ENCODE data around the gene ZNRF2. TPM values are rescaled to one million over a fixed set of nuclear protein-coding genes. Genes with fewer than 3 reads are reported as not detected.
"Not testable (repeated sequence)": the region's sequence is repeated elsewhere in the genome, so short reads cannot be mapped to it uniquely, and the experiment has no call there.

The ZNRF2 gene
- total RNA-seq, 4 donors from 2014 or later = 31.4 to 42.5 (median 39.2) TPM

- no peak for DNase-seq (ENCODE audit: low spot score in 2 of 2)
- no peak overlapping the region for H3K4me3 ChIP-seq
- H3K27ac ChIP-seq = no peak overlapping the region
- no peaks in the 10 kb centered on the region for H3K4me1 ChIP-seq
- no peaks in the 10 kb centered on the region for H3K9me3 ChIP-seq
- TF ChIP-seq EP300 (IDR thresholded peaks at IDR 0.05) (no peak), POLR2A (IDR thresholded peaks at IDR 0.05) (no peak)
- H3K27me3 ChIP-seq = no peaks in the 10 kb centered on the region
- no peaks in the 10 kb centered on the region for H3K36me3 ChIP-seq
- 54% methylated on average over 4 of the region's 4 CpGs for WGBS, 2 donors
Observed at GRCh38 chr7:30263090-30263710, 21.2 kb upstream of the ZNRF2 start.

- WGBS, 2 donors = 84 to 88% methylated on average over 4 of the region's 4 CpGs
- Histone ChIP-seq H3K27ac (no peak overlapping the region), H3K4me1 (no peaks in the 10 kb centered on the region), H3K36me3 (no peaks in the 10 kb centered on the region), H3K4me3 (no peak overlapping the region), H3K9me3 (no peaks in the 10 kb centered on the region), H3K27me3 (no peaks in the 10 kb centered on the region)
- DNase-seq (ENCODE audit: low spot score in 2 of 2) = no peak
- TF ChIP-seq EP300 (IDR thresholded peaks at IDR 0.05) (no peak), POLR2A (IDR thresholded peaks at IDR 0.05) (no peak), CTCF (IDR thresholded peaks at IDR 0.05) (no peak)
Observed at GRCh38 chr7:30264052-30264451, 20.3 kb upstream of the ZNRF2 start.

GRCh38 chr7:30265189-30265588, 19.2 kb upstream of the ZNRF2 start:
- not testable (repeated sequence) for DNase-seq (ENCODE audit: low spot score in 2 of 2); H3K27ac ChIP-seq; H3K9me3 ChIP-seq; H3K4me3 ChIP-seq; H3K36me3 ChIP-seq; H3K4me1 ChIP-seq; H3K27me3 ChIP-seq
- WGBS, 2 donors = 93 to 98% methylated on average over 4 of the region's 4 CpGs

GRCh38 chr7:30266686-30267085, 17.7 kb upstream of the ZNRF2 start:
- no peak overlapping the region for H3K4me3 ChIP-seq

GRCh38 chr7:30268586-30268985, 15.8 kb upstream of the ZNRF2 start:
- no peaks in the 10 kb centered on the region for H3K9me3 ChIP-seq
- no peak for DNase-seq (ENCODE audit: low spot score in 2 of 2)
- TF ChIP-seq EP300 (IDR thresholded peaks at IDR 0.05) (no peak), POLR2A (IDR thresholded peaks at IDR 0.05) (no peak), CTCF (IDR thresholded peaks at IDR 0.05) (no peak)
- H3K27me3 ChIP-seq = no peaks in the 10 kb centered on the region
- no peak overlapping the region for H3K4me3 ChIP-seq
- H3K27ac ChIP-seq = no peak overlapping the region
- H3K36me3 ChIP-seq = no peaks in the 10 kb centered on the region
- 42 to 47% methylated on average over 6 of the region's 6 CpGs for WGBS, 2 donors
- H3K4me1 ChIP-seq = no peaks in the 10 kb centered on the region

More at GRCh38 chr7:30266686-30267085, 17.7 kb upstream of the ZNRF2 start:
- Histone ChIP-seq H3K27me3 (no peaks in the 10 kb centered on the region), H3K27ac (no peak overlapping the region), H3K9me3 (no peaks in the 10 kb centered on the region), H3K36me3 (no peaks in the 10 kb centered on the region), H3K4me1 (no peaks in the 10 kb centered on the region)
- TF ChIP-seq CTCF (IDR thresholded peaks at IDR 0.05) = no peak
- TF ChIP-seq EP300 (IDR thresholded peaks at IDR 0.05) = no peak
- no peak for TF ChIP-seq POLR2A (IDR thresholded peaks at IDR 0.05)
- 50 to 58% methylated on average over 1 of the region's 1 CpG for WGBS, 2 donors
- DNase-seq (ENCODE audit: low spot score in 2 of 2) = no peak

GRCh38 chr7:30269490-30269889, 14.9 kb upstream of the ZNRF2 start:
- DNase-seq (ENCODE audit: low spot score in 2 of 2) = no peak
- Histone ChIP-seq H3K4me3 (no peak overlapping the region), H3K27ac (no peak overlapping the region), H3K36me3 (no peaks in the 10 kb centered on the region), H3K27me3 (no peaks in the 10 kb centered on the region), H3K9me3 (no peaks in the 10 kb centered on the region), H3K4me1 (no peaks in the 10 kb centered on the region)
- WGBS, 2 donors = 57 to 58% methylated on average over 2 of the region's 2 CpGs
- TF ChIP-seq CTCF (IDR thresholded peaks at IDR 0.05) = no peak
- TF ChIP-seq EP300 (IDR thresholded peaks at IDR 0.05) = no peak
- TF ChIP-seq POLR2A (IDR thresholded peaks at IDR 0.05) = no peak

Data from tibial nerve (tissue), 4 donors.